GM10266 (cell line): ENCODE measurements around the gene CDKAL1.

Experiments
- DNase-seq: peaks from one replicate; pipeline ENCODE4 v3.0.0; 2012; ENCODE audit errors: extremely low spot score
- TF ChIP-seq, protein P1 (sequence below): IDR thresholded peaks from 2 replicates; pipeline ENCODE4 v1.5.1; 2012; ENCODE audit warnings: mild to moderate bottlenecking, low read depth; ENCODE audit not compliant: control insufficient read depth, insufficient read depth; ENCODE audit errors: missing control alignments

The CDKAL1 gene

DNA sequence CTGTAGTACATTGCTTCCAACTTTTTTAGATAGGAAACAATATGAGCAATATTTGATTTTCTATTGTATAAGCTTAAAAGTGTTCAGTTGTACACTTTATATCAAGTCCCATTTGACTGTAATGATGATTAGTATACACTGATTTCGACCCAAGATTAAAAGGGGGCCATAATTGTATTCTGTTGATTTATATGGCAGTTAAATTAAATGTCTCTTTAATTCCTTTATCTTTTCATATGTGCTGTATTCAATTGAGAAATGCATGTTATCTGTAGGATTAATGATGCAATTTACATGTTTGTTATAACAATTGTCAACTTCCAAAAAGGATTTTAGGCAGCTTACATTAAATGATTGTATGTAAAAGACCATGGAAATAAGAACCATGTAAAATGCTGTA lies 317.5 kb downstream of the CDKAL1 start:
- TF ChIP-seq, protein P1, sequence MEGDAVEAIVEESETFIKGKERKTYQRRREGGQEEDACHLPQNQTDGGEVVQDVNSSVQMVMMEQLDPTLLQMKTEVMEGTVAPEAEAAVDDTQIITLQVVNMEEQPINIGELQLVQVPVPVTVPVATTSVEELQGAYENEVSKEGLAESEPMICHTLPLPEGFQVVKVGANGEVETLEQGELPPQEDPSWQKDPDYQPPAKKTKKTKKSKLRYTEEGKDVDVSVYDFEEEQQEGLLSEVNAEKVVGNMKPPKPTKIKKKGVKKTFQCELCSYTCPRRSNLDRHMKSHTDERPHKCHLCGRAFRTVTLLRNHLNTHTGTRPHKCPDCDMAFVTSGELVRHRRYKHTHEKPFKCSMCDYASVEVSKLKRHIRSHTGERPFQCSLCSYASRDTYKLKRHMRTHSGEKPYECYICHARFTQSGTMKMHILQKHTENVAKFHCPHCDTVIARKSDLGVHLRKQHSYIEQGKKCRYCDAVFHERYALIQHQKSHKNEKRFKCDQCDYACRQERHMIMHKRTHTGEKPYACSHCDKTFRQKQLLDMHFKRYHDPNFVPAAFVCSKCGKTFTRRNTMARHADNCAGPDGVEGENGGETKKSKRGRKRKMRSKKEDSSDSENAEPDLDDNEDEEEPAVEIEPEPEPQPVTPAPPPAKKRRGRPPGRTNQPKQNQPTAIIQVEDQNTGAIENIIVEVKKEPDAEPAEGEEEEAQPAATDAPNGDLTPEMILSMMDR, result no peak
- DNase-seq, result no peak

DNA sequence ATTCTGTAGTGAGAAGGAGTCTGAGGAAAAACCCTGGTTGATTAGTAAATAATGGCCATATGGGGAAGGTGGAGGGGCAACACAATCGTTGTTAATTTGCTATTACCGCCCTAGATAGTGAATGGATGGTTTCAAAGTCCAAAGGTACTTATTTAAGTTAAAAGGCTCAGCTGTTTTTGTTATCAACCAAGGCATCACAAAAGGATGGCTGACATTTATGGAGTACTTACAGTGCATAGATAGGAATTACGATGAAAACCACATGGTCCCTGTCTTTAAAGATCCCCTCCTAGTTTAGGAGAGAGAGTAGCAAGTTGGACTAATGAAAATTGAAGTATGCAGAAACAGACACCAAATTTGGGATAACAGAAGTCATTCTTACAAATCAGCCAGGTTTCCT lies 319.6 kb downstream of the CDKAL1 start:
- no peak for DNase-seq
- TF ChIP-seq, protein P1, result no peak

DNA sequence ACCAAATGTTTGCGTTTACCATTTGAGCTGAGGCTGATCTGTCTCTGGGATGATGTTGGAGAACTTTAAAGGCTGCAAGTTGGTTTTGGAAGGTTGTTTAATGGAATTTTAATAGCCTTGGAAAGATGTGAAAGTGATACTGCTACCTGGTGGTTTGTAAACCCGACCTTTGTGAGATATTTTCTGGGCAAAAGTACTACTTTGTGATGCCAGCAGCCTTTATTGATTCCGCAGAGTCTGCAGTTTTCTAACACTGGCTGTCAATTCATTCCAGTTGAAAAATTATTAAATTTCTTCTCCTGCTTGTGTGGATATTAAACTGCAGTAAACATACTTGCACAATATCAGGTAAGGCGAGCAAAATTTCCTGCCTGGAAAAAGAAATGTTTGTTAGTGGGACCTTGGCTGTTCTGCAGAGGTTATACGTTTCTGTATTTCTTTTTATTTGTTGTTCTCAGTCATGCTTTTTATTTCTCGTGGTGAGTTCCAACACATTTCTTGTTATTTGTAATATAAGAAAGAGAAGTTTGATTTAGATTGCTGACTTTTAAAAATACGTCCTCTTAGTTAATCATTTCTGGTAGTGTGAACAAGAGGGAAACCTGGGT lies 322.5 kb downstream of the CDKAL1 start:
- DNase-seq, result no peak
- TF ChIP-seq, protein P1, result no peak

DNA sequence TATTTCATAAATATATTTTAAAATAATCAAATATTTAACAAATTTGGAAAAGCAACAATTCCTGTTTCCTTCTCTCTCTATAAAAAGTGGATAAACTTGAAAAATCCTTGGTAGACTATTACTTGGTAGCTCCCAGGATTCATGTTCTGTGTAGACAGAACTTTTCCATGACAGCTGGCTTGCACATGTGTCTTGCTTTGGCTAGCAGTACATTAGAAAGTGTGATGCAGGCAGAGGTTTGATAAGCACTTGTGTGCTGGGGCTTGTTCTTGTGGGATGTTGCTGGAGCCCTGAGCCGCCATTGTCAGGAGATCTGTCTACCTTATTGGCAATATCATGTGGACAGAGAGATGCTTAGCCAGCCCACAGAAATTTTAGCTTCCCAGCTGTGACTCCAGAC lies 327.2 kb downstream of the CDKAL1 start:
- no peak for DNase-seq
- TF ChIP-seq, protein P1, result no peak

DNA sequence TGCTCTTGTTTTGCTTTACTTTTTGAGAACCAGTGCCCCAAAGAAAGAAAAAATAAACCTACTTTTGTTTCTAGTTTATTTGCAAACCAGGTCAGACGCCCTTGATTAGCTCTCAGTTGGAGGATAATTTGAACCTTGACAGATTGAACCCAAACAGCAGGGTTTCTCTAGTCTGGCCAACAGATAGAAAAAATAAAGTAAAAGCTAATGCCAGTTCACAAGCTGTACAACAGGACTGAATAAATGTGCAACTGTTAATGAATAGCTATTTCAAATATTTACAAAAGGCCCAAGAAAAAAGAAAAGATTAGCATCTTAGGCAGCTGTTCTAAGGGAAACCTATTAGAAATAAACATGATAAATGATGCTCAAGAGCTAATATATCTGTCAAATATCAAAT lies 331.8 kb downstream of the CDKAL1 start:
- DNase-seq, result no peak

DNA sequence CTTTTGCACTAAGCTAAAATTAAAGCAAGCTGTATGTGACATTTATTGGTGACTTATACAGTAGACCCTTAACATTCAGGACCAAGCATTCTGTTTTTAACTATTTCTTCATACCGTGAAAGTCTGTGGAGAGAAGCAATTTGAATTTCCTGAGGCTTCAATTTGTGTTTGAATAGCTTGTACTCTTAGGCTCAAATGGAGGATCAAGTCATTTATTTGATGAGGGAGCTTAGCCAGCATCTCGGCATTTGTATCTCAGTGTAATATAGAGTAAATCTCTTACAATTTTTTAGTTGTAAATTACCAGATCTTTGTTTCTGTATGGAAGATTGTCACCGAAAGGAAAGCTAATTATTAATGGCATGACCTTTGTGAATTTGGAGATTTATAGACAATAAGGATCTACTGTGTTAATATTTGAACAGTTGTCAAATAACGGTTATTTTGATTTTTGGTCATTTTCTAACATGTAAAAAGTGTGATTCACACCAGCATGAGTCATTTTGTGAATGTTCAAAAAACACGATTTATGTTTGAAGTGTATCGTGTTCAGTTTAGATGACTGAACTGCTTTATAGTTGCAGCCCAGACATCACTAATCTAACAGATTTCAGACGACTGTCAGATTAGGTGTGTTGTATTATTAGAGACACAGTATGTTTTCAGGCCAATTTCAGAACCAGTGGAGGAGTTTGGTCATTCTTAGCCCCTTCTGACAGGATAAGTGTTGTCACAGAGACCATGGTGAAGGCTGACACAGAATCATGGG lies 332.9 kb downstream of the CDKAL1 start:
- no peak for DNase-seq
- TF ChIP-seq, protein P1, result no peak

More for the DNA sequence above, 331.8 kb downstream of the CDKAL1 start:
- TF ChIP-seq, protein P1, result no peak
